IPS-11a (cell line): ENCODE data around the gene MTFR1L.
A peak's percentile ranks its signal among the peaks of the same experiment; 100 is the strongest.

ENCODE experiments used
- H3K4me3 ChIP-seq: one replicate; pipeline ENCODE4 v1.5.1; 2013; ENCODE audit warnings: low read depth, low read length, control low read depth

MTFR1L gene

DNA sequence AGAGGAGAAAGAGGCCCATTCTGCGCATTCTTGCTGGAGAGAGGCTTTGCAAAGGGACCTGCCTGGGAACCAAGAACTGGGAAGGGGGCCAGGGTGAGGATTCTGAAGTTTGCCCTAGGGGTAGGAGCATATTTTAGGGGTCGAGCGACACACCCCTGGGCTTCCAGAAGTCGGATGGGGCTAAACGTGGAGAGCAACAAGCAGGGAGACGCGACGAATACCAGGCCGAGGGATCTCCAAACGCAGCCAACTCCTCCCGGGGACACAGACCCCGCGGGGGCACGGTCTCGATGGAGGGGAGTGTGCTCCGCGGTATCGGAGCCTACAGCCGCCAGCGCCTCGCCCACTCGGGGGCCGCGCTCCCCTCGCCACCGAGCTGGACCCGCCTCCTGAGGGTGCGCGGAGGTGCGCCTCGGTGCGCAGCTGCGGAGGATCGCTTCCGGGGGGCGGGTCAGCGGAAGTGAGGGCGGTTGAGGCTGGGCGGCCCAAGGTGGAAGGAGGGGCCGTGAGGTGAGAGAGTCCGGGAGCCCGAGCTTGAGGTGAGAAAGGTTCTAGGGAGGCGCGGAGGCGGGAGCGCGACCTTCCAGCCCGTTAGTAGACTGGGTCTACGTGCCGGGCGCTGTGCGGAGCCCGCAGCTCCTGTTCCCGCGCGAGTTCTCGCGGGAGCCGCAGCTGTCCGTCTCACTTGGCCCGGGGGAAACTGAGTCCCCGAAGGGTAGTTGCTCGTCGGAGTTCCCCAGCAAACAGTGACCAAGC, at the start of gene MTFR1L:
Gene MTFR1L, plus strand, starts transcription at position 464 of the 756 bp plus-strand sequence. CDS start 3,151 bp downstream, outside the sequence.
- H3K4me3 ChIP-seq = peak within 1 kb of the TSS; percentile 85

- H3K4me3 ChIP-seq = no peak overlapping the region
These were observed 49.1 kb upstream of the MTFR1L start for GRCh38 chr1:25770541-25771220.

DNA sequence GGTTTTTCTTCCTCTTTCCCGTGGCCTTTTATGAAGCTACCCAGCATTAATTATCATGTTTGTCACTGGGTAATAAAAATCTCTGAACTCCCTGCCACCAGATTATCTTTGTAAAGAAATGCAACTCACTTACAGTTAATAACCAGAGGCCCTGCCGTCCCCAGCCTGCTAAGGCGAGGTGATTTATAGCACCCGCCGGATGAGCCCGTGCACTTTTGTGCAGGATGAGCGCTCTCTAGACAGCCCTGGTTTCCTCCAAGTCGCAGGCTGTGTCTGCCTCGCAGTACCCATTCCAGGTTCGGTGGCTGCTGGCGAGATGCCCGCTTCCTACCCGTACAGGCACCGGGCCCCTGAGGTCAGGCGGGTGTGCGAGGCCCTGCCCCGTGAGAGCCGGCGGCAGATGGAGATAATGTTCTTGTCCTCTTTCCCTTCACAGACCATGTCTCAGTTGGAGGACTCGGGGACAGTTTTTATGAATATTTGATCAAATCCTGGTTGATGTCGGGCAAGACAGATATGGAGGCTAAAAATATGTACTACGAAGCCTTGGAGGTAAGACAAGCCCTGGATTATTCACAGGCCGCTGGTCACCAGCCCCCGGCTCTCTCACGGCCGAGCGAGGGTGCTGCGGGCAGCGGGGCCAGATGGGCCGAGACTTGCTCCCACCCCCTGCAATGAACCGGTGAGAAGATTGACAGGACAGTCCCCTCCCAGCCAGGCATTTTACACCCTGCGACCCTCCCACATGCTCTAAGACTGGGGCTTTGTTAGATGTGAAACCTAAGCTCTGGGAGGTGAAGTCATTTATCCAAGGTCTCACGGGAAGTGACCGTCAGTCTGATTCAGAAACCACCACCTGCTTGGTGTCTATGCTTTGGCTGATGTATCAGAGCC, 48.3 kb upstream of the MTFR1L start:
- H3K4me3 ChIP-seq = no peak overlapping the region

- H3K4me3 ChIP-seq = no peak overlapping the region
These were observed 47.6 kb upstream of the MTFR1L start for GRCh38 chr1:25772164-25772563.

DNA sequence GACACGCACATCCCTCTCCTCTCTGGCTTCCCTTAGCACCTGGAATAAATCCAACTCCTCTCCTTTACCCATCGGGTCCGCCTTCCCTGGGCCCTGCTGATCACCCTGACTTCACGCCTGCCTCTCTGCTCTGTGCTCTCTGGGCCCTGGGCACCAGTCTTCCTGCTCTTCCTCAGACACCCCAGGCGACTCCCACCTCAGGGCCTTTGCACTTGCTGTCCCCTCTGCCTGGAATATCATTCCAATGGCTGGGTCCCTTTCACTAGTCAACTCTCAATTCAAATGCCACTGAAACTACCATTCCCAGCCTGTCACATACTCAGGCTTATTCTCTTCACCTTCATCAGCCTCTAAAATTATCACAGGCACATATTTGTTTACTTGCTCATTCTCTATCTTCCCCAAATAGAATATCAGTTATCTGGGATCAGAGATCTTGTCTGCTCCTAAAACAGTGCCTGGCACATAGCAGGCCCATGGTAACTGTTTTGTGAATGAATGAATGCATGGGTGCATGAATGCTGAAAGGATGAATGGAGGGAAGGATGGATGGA, 47.0 kb upstream of the MTFR1L start:
- H3K4me3 ChIP-seq = no peak overlapping the region

GRCh38 chr1:25773441-25774125, 46.2 kb upstream of the MTFR1L start:
- no peak overlapping the region for H3K4me3 ChIP-seq

- no peak overlapping the region for H3K4me3 ChIP-seq
These were observed 45.4 kb upstream of the MTFR1L start for GRCh38 chr1:25774206-25774803.

GRCh38 chr1:25774921-25775771, 44.6 kb upstream of the MTFR1L start:
- H3K4me3 ChIP-seq = no peak overlapping the region

DNA sequence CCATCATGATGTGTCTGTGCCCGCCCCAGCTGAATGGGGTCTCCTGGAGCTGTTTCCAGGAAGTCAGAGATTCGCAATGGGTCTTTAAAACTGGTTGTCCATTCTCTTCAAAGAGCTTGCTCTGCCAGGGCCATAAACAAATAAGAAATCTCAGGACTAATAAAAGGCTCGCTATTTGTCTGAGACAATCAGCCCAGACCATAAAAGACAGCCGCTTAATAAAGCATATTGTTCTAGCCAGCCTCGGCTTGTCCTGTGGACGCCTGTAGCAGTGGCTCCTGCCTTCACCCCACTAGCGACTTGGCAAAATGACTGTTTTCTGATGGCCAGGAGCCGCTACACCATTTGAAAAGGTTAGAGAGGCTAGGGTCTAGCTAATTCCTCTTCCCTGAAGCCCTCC, 40.4 kb upstream of the MTFR1L start:
- H3K4me3 ChIP-seq = no peak overlapping the region

GRCh38 chr1:25779894-25780293, 39.9 kb upstream of the MTFR1L start:
- no peak overlapping the region for H3K4me3 ChIP-seq

GRCh38 chr1:25780318-25781129, 39.2 kb upstream of the MTFR1L start:
- H3K4me3 ChIP-seq = no peak overlapping the region

GRCh38 chr1:25781130-25781433, 38.7 kb upstream of the MTFR1L start:
- no peak overlapping the region for H3K4me3 ChIP-seq

DNA sequence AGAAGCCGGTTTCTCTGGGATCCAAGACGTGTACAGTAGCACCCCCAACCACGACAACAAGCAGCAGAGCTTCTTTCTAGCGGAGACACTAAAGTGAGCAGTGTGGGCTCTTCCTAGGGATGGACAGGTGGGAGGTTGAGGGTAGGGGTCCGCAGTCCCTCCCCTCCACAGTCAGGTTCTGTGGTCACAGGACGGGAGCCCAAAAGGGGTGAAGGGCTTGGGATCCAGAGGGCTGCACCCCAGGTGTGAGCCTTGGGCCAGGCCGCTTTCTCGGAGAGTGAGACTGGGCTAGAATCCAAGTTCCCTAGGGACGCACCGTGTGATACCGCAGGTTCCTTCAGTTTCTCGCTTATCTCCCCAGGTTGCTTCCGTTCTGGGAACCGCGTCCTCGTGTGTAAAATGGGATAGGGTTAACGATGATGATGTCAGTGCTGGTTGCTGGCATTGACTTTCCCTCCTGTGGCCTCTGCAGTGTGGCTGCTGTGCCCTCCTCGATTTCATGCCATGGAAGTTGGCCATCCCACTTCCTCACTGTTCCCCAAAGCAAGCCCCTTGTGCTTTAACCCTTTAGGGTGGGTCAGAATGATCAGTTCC, 37.0 kb upstream of the MTFR1L start:
- H3K4me3 ChIP-seq = no peak overlapping the region

DNA sequence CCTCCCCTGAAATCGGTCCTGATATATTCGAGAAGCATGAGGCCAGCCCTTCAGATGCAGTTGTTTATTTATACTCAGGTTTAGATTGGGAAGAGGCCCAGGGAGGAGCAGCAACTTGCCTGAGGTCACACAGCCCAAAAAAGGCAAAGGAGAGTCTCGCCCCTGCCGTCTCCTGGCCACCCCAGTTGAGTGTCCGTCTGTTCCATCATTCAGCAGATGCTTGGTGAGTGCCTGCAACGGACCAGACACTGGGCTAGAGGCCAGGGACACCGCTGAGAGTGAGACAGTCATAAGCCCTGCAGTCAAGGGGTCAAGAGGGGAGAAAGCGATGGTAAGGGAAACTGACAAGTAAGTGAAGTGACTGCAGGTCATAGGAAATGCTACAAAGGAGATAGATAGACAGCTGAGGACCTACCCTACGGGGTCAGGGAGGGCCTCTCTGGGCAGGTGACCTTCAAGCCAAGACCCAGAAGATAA, 35.1 kb upstream of the MTFR1L start:
- no peak overlapping the region for H3K4me3 ChIP-seq

- H3K4me3 ChIP-seq = no peak overlapping the region
These were observed 34.3 kb upstream of the MTFR1L start for GRCh38 chr1:25785333-25786067.

DNA sequence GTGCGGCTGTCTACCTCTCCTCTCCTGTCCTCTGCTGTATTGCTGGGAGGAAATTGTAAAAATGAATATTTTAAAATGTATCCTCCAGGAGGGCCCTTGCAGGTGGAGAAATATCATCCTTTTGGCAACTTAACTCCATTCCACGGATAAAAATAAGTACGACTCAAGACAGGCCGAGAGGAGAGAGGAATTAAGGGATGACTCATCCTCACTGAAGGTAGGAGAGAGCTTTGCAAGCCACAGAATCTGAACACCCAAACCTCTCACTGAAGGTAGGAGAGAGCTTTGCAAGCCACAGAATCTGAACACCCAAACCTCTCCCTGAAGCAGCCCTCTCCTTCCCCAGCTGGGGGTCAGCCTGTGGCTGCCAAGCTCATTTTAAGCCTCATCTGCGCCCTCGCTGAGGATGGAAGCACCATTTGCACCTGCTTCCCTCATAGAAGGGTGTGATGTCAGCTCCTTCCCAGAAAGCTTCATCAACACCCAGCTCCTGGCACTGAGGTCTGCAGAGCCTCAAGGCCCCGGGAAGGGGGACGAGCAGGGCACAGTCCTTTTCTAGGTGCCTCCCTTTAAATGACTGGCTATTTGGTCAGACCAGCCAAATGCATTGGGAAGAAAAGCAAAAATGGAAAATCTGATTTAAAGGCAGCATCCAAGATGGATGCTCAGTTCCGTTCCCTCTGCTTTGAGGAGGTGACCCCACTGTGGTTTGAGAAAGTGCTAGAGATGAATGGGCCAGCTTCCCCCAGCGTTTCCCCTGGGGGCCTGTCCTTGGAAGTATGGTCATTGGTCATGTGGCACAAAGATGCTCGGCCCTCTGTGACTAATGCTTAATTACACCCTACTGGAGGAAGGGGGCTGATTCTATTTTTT, 32.6 kb upstream of the MTFR1L start:
- no peak overlapping the region for H3K4me3 ChIP-seq
